Stimulated activated CD8-positive, alpha-beta memory T cell treated with anti-CD3 and anti-CD28 coated beads, Interleukin-15, amount 100 ng/mL, for 24 hours (primary cell): Measurements from ENCODE around the gene TMEM187.

ENCODE experiments used
- DNase-seq: peaks from one replicate; pipeline ENCODE4 v3.0.0-alpha.2; 2020; ENCODE audit warnings: low read depth

The TMEM187 gene

DNA sequence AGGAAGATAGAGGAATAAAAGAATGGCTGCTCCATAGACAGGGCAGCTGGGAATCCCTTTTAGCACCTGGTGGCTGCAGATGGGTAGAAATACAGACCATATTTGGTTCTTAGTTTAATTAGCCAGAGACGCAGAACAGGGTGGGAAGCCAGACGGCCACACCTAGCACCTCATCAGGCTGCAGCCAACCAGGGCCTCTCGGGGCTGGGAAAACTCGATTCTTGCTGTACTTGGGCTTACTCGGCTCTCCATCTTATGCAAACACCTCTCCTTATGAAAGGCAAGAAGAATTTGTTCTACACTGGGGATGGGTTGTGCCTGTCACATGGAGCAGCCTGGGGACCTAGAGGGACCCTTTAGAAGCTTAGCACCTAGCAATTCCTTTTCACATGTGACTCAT, 27.5 kb downstream of the TMEM187 start:
- no peak for DNase-seq

DNA sequence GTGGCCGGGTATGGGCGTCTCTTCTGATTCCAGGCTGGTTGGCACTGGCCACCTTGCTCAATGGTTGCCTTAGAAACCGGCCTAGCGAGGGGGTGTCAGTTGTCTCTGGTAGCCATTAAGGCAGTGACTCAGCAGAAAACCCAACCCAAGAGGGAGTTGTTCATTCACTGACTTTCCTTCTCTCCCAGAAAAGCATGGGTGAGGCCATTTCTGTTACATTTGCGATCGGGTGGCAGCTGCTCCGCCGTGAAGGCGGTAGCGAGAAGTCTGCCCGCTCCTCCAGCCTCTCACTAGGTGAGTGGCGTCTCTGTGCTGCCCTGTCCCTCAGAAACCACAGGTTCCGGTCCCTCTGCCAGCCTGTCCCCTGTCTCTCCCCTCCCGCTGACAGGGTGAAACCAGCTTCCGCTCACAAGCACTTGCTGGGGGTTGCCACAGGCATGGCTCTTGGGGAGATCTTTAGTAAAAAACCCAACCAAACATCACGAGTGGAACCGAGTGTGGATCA, 29.7 kb downstream of the TMEM187 start:
- DNase-seq: no peak

DNA sequence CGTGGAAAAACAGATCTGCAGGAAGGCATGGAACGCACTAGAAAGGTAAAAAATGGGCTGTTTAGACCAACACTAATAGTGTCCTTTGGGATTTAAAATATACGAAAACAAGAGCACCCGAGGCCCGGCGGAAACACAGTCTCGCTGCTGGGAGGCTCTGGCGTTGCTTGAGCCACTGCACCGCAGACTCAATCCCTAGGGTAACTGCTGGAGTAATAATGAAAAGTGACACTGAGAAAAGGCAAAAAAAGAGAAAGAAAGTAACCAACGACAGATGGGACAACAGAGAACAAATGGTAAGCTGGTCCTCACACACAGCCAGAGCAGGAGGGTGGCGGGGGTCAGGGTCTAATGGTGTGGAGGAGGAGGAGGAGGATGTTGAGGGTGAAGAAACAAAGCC, 31.8 kb downstream of the TMEM187 start:
- DNase-seq: no peak

DNA sequence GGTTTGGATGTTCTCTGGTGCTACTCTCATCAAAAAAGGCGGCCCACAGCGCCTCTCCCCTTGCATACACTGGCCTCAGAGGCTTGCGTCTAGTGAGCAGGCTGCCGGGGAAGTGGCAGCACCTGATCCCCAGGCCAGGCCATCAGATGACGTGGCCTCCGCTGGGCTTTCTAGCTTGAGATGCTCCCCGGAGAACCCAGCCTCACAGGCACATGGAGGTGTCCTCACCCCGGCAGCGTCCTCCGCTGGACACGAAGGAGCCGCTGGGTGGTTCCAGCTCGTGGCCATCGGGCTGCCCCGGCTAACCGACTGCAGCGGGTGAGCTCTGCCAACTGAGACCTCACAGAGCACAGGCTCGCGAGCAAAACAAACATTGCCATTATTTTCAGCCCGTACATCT, 34.4 kb downstream of the TMEM187 start:
- no peak for DNase-seq

GRCh38 chrX:154008521-154008920, 36.0 kb downstream of the TMEM187 start:
- no peak for DNase-seq

GRCh38 chrX:154010330-154011087, 38.0 kb downstream of the TMEM187 start:
- no peak for DNase-seq

- no peak for DNase-seq
Measured at GRCh38 chrX:154011376-154012335, 39.1 kb downstream of the TMEM187 start.

DNA sequence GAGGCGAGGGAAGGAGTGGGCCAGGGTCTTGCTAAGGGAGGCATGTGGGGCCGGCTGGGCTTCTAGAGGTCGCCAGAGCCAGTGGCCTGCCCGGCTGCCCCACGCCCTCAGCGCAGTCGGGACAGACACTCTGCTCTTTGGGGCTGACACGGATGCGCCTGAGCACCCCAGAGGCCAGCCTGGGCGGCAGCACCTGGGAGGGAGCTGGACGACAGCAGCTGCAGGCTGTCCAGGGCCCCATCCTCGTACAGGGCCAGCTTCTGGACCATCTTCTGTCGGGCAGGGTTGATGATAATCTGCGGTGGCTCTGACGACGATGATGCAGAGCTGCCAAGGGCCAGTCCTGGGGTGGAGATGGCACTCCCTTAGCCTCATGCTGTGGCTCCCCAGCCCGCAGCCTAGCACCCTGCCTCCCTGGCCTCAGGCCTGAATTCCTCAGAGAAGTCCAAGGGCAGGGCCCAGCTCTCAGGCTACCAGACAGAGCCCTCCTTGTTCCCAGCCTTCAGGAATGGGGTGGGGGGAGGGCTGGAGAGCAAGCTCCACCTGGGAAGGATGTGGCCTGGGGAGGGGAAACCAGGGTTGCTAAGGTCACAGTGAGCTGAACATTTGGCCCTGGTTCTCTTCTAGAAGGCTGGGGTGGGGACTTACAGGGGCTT, 39.9 kb downstream of the TMEM187 start:
- no peak for DNase-seq

DNA sequence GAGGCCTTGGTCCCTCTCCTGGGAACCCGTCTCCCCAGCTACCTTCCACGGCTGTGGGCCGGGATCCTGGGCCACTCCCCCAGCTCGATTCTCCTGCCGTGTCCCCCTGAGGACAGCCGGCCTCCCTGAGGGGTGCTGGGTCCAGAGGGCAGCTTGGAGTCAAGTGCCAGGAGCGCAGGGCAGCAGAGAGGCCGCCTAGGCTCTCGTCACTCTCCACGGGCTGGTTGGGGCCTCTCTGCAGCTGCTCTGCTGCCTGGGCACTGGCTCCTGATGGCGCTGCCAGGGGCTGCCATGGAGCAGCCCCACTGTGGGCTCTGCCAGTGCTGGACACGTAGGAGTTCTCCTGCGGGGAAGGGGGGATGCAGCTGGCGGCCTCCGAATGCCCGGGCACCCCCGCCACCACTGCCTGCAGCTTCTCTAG, 40.5 kb downstream of the TMEM187 start:
- no peak for DNase-seq

- no peak for DNase-seq
Measured at GRCh38 chrX:154013614-154014360, 41.2 kb downstream of the TMEM187 start.

DNA sequence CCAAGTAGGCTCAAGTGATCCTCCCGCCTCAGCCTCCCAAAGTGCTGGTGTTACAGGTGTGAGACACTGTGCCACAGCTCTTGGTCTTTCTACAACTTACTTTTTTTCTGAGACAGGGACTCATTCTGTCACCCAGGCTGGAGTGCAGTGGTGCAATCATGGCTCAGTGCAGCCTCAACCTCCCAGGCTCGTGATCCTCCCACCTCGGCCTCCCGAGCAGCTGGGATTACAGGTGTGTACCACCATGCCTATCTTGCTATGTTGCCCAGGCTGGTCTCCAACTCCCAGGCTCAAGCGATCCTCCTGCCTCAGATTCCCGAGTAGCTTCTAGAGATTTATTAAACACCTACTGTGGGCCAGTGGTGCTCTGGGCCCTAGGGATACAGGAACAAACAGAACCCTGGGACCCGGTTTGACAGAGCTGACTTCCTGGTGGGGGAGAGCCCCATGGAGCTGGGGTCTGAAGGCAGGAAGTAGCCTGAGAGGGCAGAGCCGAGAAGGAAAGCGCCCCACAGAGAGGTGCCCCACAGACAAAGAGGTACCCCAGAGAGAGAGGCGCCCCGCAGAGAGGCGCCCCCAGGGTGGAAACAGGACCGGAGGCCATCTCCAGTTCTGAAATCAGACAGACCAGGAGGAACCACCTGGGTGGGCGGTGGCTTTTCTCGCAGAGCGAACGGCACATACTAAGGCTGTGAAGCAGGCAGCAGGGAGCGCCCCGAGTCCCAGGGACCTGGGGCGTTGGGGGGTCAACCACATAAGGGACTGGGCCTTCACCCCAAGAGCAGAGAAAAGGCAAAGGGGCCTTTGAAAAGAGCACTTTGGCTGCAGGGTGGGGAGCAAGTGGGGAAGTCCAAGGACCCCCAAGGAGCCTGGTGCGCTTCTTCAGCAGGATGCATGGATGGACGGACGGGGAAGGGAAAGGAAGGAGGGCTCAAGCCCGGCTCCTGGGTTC, 42.2 kb downstream of the TMEM187 start:
- DNase-seq: no peak

DNA sequence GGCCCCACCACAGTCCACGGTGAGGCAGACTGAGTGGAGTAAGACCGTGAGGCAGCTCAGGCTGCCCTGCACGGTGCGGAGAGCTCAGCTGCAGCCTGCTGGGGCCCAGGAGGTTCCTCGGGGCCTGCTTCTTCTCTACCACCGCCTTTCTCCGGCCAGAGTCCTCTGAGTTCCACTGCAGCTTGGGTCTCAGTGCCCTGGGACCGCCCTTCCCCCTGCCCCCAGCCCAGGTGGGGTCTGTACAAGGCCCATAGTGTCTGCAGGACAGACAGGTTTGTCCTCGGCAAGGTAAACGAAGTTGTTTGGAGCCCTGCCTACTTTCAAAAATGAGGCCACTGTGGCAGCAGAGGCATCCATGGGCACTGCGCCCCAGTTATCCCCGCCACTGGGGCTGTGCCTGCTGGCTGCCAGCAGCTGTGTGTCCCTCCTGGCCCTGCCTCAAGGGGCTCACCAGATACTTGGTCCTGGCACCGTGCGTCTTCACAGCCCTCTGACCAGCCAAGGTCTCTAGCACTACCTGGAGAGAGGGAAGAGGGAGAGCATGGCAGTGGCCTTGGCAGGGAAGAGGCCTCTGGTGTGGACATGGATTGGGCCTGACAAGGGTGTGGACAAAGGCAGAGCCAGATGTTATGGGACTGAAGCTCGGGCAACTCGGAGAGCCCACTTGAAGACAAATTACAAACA, 43.2 kb downstream of the TMEM187 start:
- no peak for DNase-seq

GRCh38 chrX:154016366-154017076, 44.0 kb downstream of the TMEM187 start:
- no peak for DNase-seq

GRCh38 chrX:154017766-154018517, 45.4 kb downstream of the TMEM187 start:
- no peak for DNase-seq

DNA sequence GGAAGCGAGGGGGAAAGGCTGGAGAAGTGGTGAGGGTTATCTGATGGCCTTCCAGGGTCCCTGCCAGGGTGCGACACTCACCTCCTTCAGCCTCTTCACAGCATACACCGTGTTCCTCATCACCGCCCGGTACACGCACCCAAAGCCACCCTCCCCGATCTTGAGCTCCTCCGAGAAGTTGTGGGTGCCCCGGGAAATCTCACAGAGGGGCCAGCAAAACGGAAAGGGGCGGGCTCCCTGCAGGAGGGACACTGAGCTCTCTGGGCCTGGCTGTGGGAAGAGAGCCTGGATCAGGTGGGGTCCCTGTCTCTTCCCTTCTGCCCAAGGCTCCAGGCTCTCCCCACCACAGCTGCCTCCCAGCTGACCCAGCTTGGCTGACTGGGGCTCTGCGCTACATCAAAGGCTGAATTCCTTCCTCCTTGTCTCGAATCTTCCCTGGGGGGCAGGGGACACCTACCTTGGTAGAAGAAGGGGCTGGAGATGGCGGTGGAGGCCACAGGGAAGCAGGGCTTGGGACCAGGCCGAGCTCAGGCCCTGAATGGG, 46.0 kb downstream of the TMEM187 start:
- DNase-seq: no peak

DNA sequence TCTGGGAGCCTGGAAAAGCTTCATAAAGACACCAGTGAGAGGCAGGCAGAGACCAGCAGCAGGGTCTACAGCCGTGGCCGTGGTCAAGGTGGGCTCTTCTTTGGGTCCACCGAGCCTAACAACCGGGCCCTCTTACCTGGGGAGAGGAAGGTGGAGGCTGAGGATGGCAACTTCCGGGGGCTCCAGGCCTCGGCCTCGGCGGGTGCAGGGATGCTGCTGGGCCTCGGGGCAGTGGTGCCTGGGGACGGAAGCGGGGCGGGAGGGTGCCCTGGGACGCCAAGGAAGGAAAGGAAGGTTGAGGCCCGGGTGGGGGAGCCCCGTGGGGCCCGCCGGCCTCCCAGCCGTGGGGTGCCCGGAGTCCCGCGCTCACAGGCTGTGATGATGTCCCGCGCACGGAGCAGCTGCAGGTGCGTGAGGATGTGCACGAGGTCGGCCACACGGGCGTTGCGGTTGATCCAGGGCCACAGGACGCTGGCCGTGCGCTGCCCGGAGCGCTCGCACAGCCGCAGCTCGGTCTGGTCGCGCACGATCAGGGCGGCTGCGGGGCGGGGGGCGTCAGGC, 46.6 kb downstream of the TMEM187 start:
- DNase-seq: no peak

GRCh38 chrX:154019633-154020528, 47.3 kb downstream of the TMEM187 start, which contains the start of gene IRAK1:
TSS of gene IRAK1 (minus strand) at chrX:154019902. CDS start at chrX:154019812, 90 bp downstream.
- DNase-seq: no peak
